MCF 10A (cell line): Measurements from ENCODE around the gene PPY. TPM values are rescaled to one million over a fixed set of nuclear protein-coding genes. Genes with fewer than 3 reads are reported as not detected.

ENCODE experiments used
- BruUV-seq: library from RNA; stranded (reverse); fragments of 400-500 nt; replicated peaks from 2 replicates; lab custom pipeline; 2021; lab: Mats Ljungman, UMichigan
- CTCF ChIA-PET: fragments of 300-600 bp; sonication (Branson Sonifier 250); formaldehyde crosslinking; extraction: SDS; loops from one replicate; lab custom pipeline; 2021; ENCODE audit warnings: antibody characterized with exemption, inconsistent platforms; lab: Yijun Ruan, JAX
- POLR2A ChIA-PET: fragments of 300-600, 350-650 bp; sonication (Branson Sonifier 250); formaldehyde crosslinking; extraction: SDS; loops from one replicate; lab custom pipeline; 2020; ENCODE audit warnings: antibody characterized with exemption, inconsistent platforms; lab: Yijun Ruan, JAX
- DNase-seq: peaks from one replicate; pipeline ENCODE4 v3.0.0-alpha.2; 2018; ENCODE audit not compliant: unreplicated experiment
- H3K27ac Mint-ChIP-seq: one replicate; pipeline ENCODE4 v1.8.0; 2022; ENCODE audit warnings: mild to moderate bottlenecking, low read depth, mixed read lengths; ENCODE audit not compliant: unreplicated experiment
- H3K27me3 Mint-ChIP-seq: one replicate; pipeline ENCODE4 v1.8.0; 2022; ENCODE audit warnings: mixed read lengths; ENCODE audit not compliant: insufficient read depth, unreplicated experiment
- H3K36me3 Mint-ChIP-seq: one replicate; pipeline ENCODE4 v1.8.0; 2022; ENCODE audit warnings: mild to moderate bottlenecking, moderate library complexity, mixed read lengths; ENCODE audit not compliant: insufficient read depth, unreplicated experiment
- H3K4me1 Mint-ChIP-seq: one replicate; pipeline ENCODE4 v1.8.0; 2022; ENCODE audit warnings: mixed read lengths; ENCODE audit not compliant: insufficient read depth, unreplicated experiment
- H3K4me3 Mint-ChIP-seq: one replicate; pipeline ENCODE4 v1.8.0; 2022; ENCODE audit warnings: mild to moderate bottlenecking, moderate library complexity, mixed read lengths; ENCODE audit not compliant: unreplicated experiment
- H3K9me3 Mint-ChIP-seq: one replicate; pipeline ENCODE4 v1.8.0; 2022; ENCODE audit warnings: mixed read lengths; ENCODE audit not compliant: unreplicated experiment
- intact Hi-C: fragments of 100-400 bp; cut with micrococcal nuclease; formaldehyde crosslinking; loops from 2 replicates; pipeline ENCODE4 v1.14.1; 2022
- total RNA-seq: library from RNA; stranded (reverse); gene quantifications from 2 replicates; pipeline ENCODE4 v1.2.3, GENCODE V29; 2022
- TF ChIP-seq, protein P1 (sequence below): fragments of 200-600 bp; IDR thresholded peaks from one replicate; pipeline ENCODE4 v1.8.0; 2022; ENCODE audit warnings: antibody characterized with exemption, mild to moderate bottlenecking; ENCODE audit not compliant: unreplicated experiment

Gene PPY
- total RNA-seq, 1 experiment from 2014 or later: not detected

DNA sequence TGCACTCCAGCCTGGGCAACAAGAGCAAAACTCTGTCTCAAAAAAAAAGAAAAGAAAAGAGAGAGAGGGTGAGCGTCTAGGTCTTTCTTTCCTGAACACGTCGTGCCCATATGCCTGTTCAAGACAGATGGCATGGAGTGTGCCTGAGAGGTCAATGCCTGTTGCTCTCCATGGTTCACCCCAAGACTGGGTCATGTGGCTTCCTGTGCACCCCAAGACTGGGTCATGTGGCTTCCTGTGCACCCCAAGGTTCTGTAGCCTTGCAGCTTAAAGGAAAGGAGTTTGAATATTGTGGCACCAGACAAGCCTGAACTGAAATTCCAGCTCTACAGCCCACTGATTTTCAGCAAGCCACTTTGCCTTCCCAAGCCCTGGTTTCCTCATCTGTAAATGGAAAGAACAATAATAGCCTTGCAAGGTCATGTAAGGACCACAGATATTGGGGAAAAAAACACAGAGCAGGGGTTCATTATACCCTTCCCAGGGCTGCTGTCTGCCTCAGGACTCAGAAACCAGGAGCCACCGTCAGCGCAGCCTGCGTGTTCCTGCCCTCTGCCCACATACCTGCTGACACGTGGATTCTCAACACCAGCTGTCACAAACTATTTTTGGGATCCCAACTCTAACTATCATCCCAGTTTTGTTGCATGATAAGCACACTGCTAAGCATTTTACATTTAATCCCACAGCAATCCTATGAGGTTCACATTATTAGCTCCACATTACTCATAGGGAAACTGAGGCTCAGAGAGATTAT, 44.1 kb upstream of the PPY start:
- TF ChIP-seq, protein P1, sequence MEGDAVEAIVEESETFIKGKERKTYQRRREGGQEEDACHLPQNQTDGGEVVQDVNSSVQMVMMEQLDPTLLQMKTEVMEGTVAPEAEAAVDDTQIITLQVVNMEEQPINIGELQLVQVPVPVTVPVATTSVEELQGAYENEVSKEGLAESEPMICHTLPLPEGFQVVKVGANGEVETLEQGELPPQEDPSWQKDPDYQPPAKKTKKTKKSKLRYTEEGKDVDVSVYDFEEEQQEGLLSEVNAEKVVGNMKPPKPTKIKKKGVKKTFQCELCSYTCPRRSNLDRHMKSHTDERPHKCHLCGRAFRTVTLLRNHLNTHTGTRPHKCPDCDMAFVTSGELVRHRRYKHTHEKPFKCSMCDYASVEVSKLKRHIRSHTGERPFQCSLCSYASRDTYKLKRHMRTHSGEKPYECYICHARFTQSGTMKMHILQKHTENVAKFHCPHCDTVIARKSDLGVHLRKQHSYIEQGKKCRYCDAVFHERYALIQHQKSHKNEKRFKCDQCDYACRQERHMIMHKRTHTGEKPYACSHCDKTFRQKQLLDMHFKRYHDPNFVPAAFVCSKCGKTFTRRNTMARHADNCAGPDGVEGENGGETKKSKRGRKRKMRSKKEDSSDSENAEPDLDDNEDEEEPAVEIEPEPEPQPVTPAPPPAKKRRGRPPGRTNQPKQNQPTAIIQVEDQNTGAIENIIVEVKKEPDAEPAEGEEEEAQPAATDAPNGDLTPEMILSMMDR: no peak
- BruUV-seq: no TSS peak
- intact Hi-C loops: no loop called here
- H3K9me3 Mint-ChIP-seq: no peaks in the 10 kb centered on the region
- no peak overlapping the region for H3K27ac Mint-ChIP-seq
- peaks cover 43% of the 10 kb centered on the region for H3K27me3 Mint-ChIP-seq
- no peaks in the 10 kb centered on the region for H3K4me1 Mint-ChIP-seq
- DNase-seq: no peak
- CTCF ChIA-PET: interaction anchor here (1.2 to 1.7 kb wide), 3 partner anchors 9 to 109 kb away, joined by 4 to 8 read pairs (median 4); no protein-coding TSS in a partner anchor
- POLR2A ChIA-PET: interaction anchor here (0.6 kb wide), 2 partner anchors 28 to 100 kb away, joined by 3 read pairs; no protein-coding TSS in a partner anchor
- no peaks in the 10 kb centered on the region for H3K36me3 Mint-ChIP-seq
- no peak overlapping the region for H3K4me3 Mint-ChIP-seq

DNA sequence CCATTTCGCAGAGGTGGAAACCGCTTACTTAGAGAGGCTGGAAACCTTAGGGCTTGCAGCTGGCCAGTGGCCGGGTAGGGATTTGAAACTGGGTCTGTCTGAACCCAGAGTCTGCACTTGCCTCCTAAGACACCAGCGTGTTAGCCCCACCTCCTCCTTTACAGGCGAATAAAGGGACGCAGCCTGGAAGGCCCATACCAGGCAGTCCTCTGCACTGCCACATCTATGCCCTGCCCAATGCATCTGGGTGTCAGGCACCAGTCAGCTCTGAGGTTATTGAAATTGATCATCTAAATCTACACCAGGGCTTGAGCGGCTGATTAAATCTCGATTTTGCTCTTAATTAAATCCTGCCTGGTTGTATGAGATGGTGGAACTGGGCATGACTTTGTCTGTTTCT, 42.2 kb upstream of the PPY start:
- TF ChIP-seq, protein P1: no peak
- Mint-ChIP-seq H3K27ac (no peak overlapping the region), H3K36me3 (no peaks in the 10 kb centered on the region), H3K9me3 (no peaks in the 10 kb centered on the region), H3K4me1 (no peaks in the 10 kb centered on the region), H3K27me3 (peaks cover 46% of the 10 kb centered on the region), H3K4me3 (no peak overlapping the region)
- CTCF ChIA-PET: interaction anchor here (0.5 kb wide), 1 partner anchor 80 kb away, joined by 4 read pairs; no protein-coding TSS in a partner anchor
- intact Hi-C loops: no loop called here
- DNase-seq: no peak
- no TSS peak for BruUV-seq
- POLR2A ChIA-PET: no interaction called here

DNA sequence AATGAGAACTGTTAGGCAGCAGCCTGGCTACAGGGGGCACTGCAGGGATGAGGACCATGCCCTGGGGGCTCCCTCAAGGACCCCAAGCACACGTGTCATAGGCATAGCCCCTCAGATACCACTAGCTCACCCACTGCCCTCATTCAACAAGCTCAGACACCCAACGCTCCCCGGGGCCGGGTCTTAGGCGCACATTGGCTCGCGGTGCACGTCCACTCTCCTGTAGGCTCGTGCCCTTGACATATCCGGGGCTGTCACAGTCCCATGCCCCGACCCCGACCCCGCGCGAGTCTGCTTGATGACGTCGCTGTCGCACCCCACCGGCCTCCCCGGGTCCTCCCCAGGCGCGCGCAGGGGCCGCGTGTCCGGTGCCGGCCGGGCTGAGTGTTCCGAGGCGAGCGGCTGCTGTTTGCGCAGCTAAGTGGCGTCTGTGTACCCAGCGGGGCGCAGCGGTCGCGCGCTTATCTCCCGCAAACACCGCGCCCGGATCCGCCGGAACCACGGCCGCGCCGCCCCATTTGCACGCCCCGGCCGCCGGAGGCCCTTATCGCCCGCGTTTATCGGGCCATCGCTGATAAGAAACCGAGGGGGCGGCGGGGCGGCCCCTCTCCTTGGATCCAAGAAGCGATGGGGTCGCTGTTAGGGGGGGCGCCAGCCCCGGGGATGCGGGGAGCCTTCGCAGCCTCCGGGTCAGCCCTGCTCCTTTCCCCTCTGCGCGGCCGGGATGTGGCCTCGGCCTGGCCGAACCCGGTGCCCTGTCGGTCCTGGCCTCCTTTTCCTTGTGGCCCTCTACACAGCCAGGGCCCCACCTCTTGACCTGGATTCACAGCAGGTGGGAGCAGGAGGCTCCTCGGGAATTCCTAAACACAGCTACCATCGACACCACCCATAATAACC, 41.5 kb upstream of the PPY start:
- Mint-ChIP-seq H3K4me1 (no peaks in the 10 kb centered on the region), H3K27me3 (peaks cover 47% of the 10 kb centered on the region), H3K27ac (no peak overlapping the region), H3K9me3 (no peaks in the 10 kb centered on the region), H3K36me3 (no peaks in the 10 kb centered on the region), H3K4me3 (no peak overlapping the region)
- POLR2A ChIA-PET: no interaction called here
- TF ChIP-seq, protein P1: no peak
- no TSS peak for BruUV-seq
- intact Hi-C loops: no loop called here
- CTCF ChIA-PET: interaction anchor here (0.6 to 1.6 kb wide), 2 partner anchors 10 to 40 kb away, joined by 3 to 4 read pairs; no protein-coding TSS in a partner anchor
- DNase-seq: no peak

DNA sequence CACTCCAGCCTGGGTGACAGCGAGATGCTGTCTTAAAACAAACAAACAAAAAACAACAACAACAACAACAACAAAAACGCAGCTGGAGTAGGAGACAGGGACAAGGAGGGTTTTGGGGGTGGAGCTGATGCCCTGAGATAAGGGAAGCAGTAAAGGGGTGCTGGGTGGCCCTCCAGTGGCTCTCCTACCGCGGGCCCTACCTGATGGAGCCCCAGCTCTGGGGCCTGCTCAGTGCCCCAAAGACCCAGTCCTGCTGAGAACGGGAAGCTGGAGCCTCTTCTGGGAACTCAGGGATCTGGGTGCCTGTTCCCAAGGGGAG, 40.9 kb upstream of the PPY start:
- Mint-ChIP-seq H3K9me3 (no peaks in the 10 kb centered on the region), H3K36me3 (no peaks in the 10 kb centered on the region), H3K4me1 (no peaks in the 10 kb centered on the region), H3K27me3 (peaks cover 47% of the 10 kb centered on the region), H3K4me3 (no peak overlapping the region), H3K27ac (no peak overlapping the region)
- intact Hi-C loops: no loop called here
- CTCF ChIA-PET: interaction anchor here (0.6 to 1.6 kb wide), 3 partner anchors 11 to 40 kb away, joined by 3 to 4 read pairs (median 3); no protein-coding TSS in a partner anchor
- no TSS peak for BruUV-seq
- no peak for DNase-seq
- POLR2A ChIA-PET: no interaction called here
- TF ChIP-seq, protein P1: no peak
